NCI-H2081 treated with DMSO at 0.1 percent for 48 hours (cell line): Measurements from ENCODE around the gene RNASE11.
"Not testable (repeated sequence)": the region's sequence is repeated elsewhere in the genome, so short reads cannot be mapped to it uniquely, and the experiment has no call there.

Experiments
- DNase-seq: peaks from one replicate; lab custom pipeline; 2025; lab: John Stamatoyannopoulos, UW

The RNASE11 gene

GRCh38 chr14:20614038-20614840, 26.4 kb upstream of the RNASE11 start:
- DNase-seq = no peak

GRCh38 chr14:20613094-20614037, 25.6 kb upstream of the RNASE11 start:
- DNase-seq = peak; percentile 84

GRCh38 chr14:20612403-20612802, 24.6 kb upstream of the RNASE11 start:
- DNase-seq = no peak

- no peak for DNase-seq
Measured at GRCh38 chr14:20611277-20611676, 23.5 kb upstream of the RNASE11 start.

- no peak for DNase-seq
Measured at GRCh38 chr14:20610002-20610765, 22.4 kb upstream of the RNASE11 start.

- DNase-seq = peak; percentile 41
Measured at GRCh38 chr14:20609215-20610001, 21.6 kb upstream of the RNASE11 start.

- DNase-seq = no peak
Measured at GRCh38 chr14:20608383-20609110, 20.7 kb upstream of the RNASE11 start.

GRCh38 chr14:20607617-20608016, 19.8 kb upstream of the RNASE11 start:
- no peak for DNase-seq

GRCh38 chr14:20606902-20607242, 19.1 kb upstream of the RNASE11 start:
- DNase-seq = no peak

GRCh38 chr14:20606190-20606901, 18.5 kb upstream of the RNASE11 start:
- no peak for DNase-seq

- no peak for DNase-seq
Measured at GRCh38 chr14:20603813-20604690, 16.3 kb upstream of the RNASE11 start.

GRCh38 chr14:20602583-20602982, 14.8 kb upstream of the RNASE11 start:
- DNase-seq = no peak

GRCh38 chr14:20601522-20601921, 13.7 kb upstream of the RNASE11 start:
- DNase-seq = no peak

GRCh38 chr14:20597108-20597507, 9.3 kb upstream of the RNASE11 start:
- no peak for DNase-seq

- not testable (repeated sequence) for DNase-seq
Measured at GRCh38 chr14:20595726-20596125, 7.9 kb upstream of the RNASE11 start.

GRCh38 chr14:20592574-20592973, 4.8 kb upstream of the RNASE11 start:
- DNase-seq = no peak

GRCh38 chr14:20591235-20591634, 3.4 kb upstream of the RNASE11 start, which contains the start of gene RNASE12:
TSS of gene RNASE12 (minus strand) at chr14:20591376. CDS start at chr14:20590723, 653 bp downstream.
- DNase-seq = no peak

GRCh38 chr14:20583908-20584307, 3.9 kb downstream of the RNASE11 start:
- DNase-seq = no peak

- no peak for DNase-seq
Measured at GRCh38 chr14:20583142-20583541, 4.7 kb downstream of the RNASE11 start.
